ENCODE results near the gene ST3GAL4. TPM values are rescaled to one million over a fixed set of nuclear protein-coding genes. Genes with fewer than 3 reads are reported as not detected.

The ST3GAL4 gene
- total RNA-seq, 4 donors from 2014 or later: 40.0 to 52.4 (median 40.5) TPM

GRCh38 chr11:126310200-126310991, 45.1 kb upstream of the ST3GAL4 start:
- Histone ChIP-seq H3K36me3 (peaks cover 0 to 42% (median 20%) of the 10 kb centered on the region in 4 donors), H3K4me3 (no peak overlapping the region), H3K27me3 (no peaks in the 10 kb centered on the region), H3K4me1 (peaks cover 8 to 20% (median 17%) of the 10 kb centered on the region in 4 donors), H3K27ac (replicated peaks in 1 of 4) (peak overlapping the region in 1 of 4 donors; percentile 8), H3K9me3 (no peaks in the 10 kb centered on the region)
- TF ChIP-seq POLR2A (IDR thresholded peaks at IDR 0.05; ENCODE audit: low read depth) (no peak), CTCF (IDR thresholded peaks at IDR 0.05) (peak; percentile 86 to 93 (median 88)), POLR2AphosphoS5 (IDR thresholded peaks at IDR 0.05) (peak in 1 of 2 donors; percentile 32), EP300 (IDR thresholded peaks at IDR 0.05) (no peak)
- intact Hi-C loops (cut with DNase I): loop anchor here (2.0 to 10.0 kb wide), 4 partner anchors 47 to 684 kb away; partner anchors contain the start of gene ST3GAL4
- DNase-seq (ENCODE audit: extremely low spot score): peak; percentile 95
- WGBS: 73% methylated on average over 11 of the region's 12 CpGs

GRCh38 chr11:126310992-126311310, 44.5 kb upstream of the ST3GAL4 start:
- H3K4me1 ChIP-seq: peaks cover 8 to 16% (median 14%) of the 10 kb centered on the region in 4 donors
- H3K27me3 ChIP-seq: no peaks in the 10 kb centered on the region
- intact Hi-C loops (cut with DNase I): loop anchor here (2.0 to 10.0 kb wide), 4 partner anchors 46 to 684 kb away; partner anchors contain the start of gene ST3GAL4
- WGBS: 62% methylated on average over 5 of the region's 6 CpGs
- peaks cover 0 to 42% (median 20%) of the 10 kb centered on the region in 4 donors for H3K36me3 ChIP-seq
- no peak for DNase-seq (ENCODE audit: extremely low spot score)
- H3K4me3 ChIP-seq: no peak overlapping the region
- no peaks in the 10 kb centered on the region for H3K9me3 ChIP-seq
- TF ChIP-seq CTCF (IDR thresholded peaks at IDR 0.05) (no peak), POLR2A (IDR thresholded peaks at IDR 0.05; ENCODE audit: low read depth) (no peak), POLR2AphosphoS5 (IDR thresholded peaks at IDR 0.05) (no peak), EP300 (IDR thresholded peaks at IDR 0.05) (no peak)
- H3K27ac ChIP-seq (replicated peaks in 1 of 4): peak overlapping the region in 1 of 4 donors; percentile 8

- H3K9me3 ChIP-seq: no peaks in the 10 kb centered on the region
- TF ChIP-seq CTCF (IDR thresholded peaks at IDR 0.05): no peak
- TF ChIP-seq POLR2AphosphoS5 (IDR thresholded peaks at IDR 0.05): no peak
- TF ChIP-seq POLR2A (IDR thresholded peaks at IDR 0.05; ENCODE audit: low read depth): no peak
- no peak for TF ChIP-seq EP300 (IDR thresholded peaks at IDR 0.05)
- peaks cover 8 to 13% (median 13%) of the 10 kb centered on the region in 4 donors for H3K4me1 ChIP-seq
- H3K27ac ChIP-seq (replicated peaks in 1 of 4): peak overlapping the region in 1 of 4 donors; percentile 8
- WGBS: 84% methylated on average over 14 of the region's 14 CpGs
- no peaks in the 10 kb centered on the region for H3K27me3 ChIP-seq
- no peak overlapping the region for H3K4me3 ChIP-seq
- no peak for DNase-seq (ENCODE audit: extremely low spot score)
- intact Hi-C loops (cut with DNase I): loop anchor here (2.0 to 10.0 kb wide), 4 partner anchors 46 to 683 kb away; partner anchors contain the start of gene ST3GAL4
- peaks cover 0 to 42% (median 18%) of the 10 kb centered on the region in 4 donors for H3K36me3 ChIP-seq
These were observed 43.8 kb upstream of the ST3GAL4 start for GRCh38 chr11:126311401-126312291.

- Histone ChIP-seq H3K27ac (replicated peaks in 1 of 4) (no peak overlapping the region), H3K27me3 (no peaks in the 10 kb centered on the region), H3K9me3 (no peaks in the 10 kb centered on the region), H3K36me3 (peaks cover 0 to 35% (median 13%) of the 10 kb centered on the region in 4 donors), H3K4me3 (no peak overlapping the region), H3K4me1 (peaks cover 17 to 23% (median 22%) of the 10 kb centered on the region in 4 donors)
- intact Hi-C loops (cut with DNase I): loop anchor here (5.0 to 10.0 kb wide), 3 partner anchors 44 to 682 kb away; partner anchors contain the start of gene ST3GAL4
- DNase-seq (ENCODE audit: extremely low spot score): no peak
- WGBS: 74% methylated on average over 7 of the region's 8 CpGs
- no peak for TF ChIP-seq CTCF (IDR thresholded peaks at IDR 0.05)
- no peak for TF ChIP-seq POLR2AphosphoS5 (IDR thresholded peaks at IDR 0.05)
- TF ChIP-seq POLR2A (IDR thresholded peaks at IDR 0.05; ENCODE audit: low read depth): no peak
- TF ChIP-seq EP300 (IDR thresholded peaks at IDR 0.05): no peak
These were observed 42.5 kb upstream of the ST3GAL4 start for GRCh38 chr11:126312961-126313360.
